Osteocyte (in vitro differentiated cells): ENCODE measurements around the gene AIG1. TPM values are rescaled to one million over a fixed set of nuclear protein-coding genes. Genes with fewer than 3 reads are reported as not detected.

Experiments used
- DNase-seq: peaks from one replicate; pipeline ENCODE4 v3.0.0; 2021; ENCODE audit warnings: mixed read lengths; ENCODE audit not compliant: unreplicated experiment; ENCODE audit errors: extremely low spot score
- H3K27ac Mint-ChIP-seq: one replicate; pipeline ENCODE4 v1.8.0; 2021; ENCODE audit warnings: mild to moderate bottlenecking, mixed read lengths; ENCODE audit not compliant: unreplicated experiment
- H3K27me3 Mint-ChIP-seq: one replicate; pipeline ENCODE4 v1.8.0; 2021; ENCODE audit warnings: mixed read lengths; ENCODE audit not compliant: unreplicated experiment
- H3K36me3 Mint-ChIP-seq: one replicate; pipeline ENCODE4 v1.8.0; 2021; ENCODE audit warnings: mixed read lengths; ENCODE audit not compliant: unreplicated experiment
- H3K4me1 Mint-ChIP-seq: one replicate; pipeline ENCODE4 v1.8.0; 2021; ENCODE audit warnings: mixed read lengths; ENCODE audit not compliant: unreplicated experiment
- H3K4me3 Mint-ChIP-seq: one replicate; pipeline ENCODE4 v1.8.0; 2021; ENCODE audit warnings: mild to moderate bottlenecking, moderate library complexity, mixed read lengths; ENCODE audit not compliant: unreplicated experiment
- H3K9me3 Mint-ChIP-seq: one replicate; pipeline ENCODE4 v1.8.0; 2021; ENCODE audit warnings: mixed read lengths; ENCODE audit not compliant: unreplicated experiment
- total RNA-seq: library from RNA; stranded (reverse); gene quantifications from 2 replicates; pipeline ENCODE4 v1.2.1, GENCODE V29; 2021
- TF ChIP-seq, protein P1 (sequence below): fragments of 200-600 bp; sonication (generic); IDR thresholded peaks from 2 replicates; pipeline ENCODE4 v1.5.0; 2021; ENCODE audit warnings: antibody characterized with exemption, mild to moderate bottlenecking, moderate library complexity

Gene AIG1
- total RNA-seq, 1 donor from 2014 or later = 40.5 TPM

DNA sequence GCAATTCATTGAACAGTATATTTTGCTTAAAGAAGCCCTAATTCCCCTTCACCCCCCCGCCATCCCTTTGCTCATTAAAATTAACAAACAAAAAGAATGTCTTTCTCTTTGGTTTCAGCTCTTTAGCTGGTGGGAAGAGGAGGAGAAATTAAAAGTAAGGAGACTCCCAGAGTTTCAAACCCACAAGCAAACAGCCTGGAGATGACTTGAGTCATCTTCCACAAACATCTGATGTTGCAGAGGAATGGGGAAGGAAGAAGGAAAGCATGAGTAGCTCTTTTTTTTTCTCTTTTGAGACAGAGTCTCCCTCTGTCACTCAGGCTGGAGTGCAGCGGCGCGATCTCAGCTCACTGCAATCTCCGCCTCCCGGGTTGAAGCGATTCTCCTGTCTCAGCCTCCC, 200.2 kb downstream of the AIG1 start:
- H3K9me3 Mint-ChIP-seq = no peaks in the 10 kb centered on the region
- H3K27ac Mint-ChIP-seq = no peak overlapping the region
- TF ChIP-seq, protein P1, sequence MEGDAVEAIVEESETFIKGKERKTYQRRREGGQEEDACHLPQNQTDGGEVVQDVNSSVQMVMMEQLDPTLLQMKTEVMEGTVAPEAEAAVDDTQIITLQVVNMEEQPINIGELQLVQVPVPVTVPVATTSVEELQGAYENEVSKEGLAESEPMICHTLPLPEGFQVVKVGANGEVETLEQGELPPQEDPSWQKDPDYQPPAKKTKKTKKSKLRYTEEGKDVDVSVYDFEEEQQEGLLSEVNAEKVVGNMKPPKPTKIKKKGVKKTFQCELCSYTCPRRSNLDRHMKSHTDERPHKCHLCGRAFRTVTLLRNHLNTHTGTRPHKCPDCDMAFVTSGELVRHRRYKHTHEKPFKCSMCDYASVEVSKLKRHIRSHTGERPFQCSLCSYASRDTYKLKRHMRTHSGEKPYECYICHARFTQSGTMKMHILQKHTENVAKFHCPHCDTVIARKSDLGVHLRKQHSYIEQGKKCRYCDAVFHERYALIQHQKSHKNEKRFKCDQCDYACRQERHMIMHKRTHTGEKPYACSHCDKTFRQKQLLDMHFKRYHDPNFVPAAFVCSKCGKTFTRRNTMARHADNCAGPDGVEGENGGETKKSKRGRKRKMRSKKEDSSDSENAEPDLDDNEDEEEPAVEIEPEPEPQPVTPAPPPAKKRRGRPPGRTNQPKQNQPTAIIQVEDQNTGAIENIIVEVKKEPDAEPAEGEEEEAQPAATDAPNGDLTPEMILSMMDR = no peak
- H3K36me3 Mint-ChIP-seq = peaks cover 3% of the 10 kb centered on the region
- H3K4me3 Mint-ChIP-seq = no peak overlapping the region
- no peak for DNase-seq
- H3K27me3 Mint-ChIP-seq = no peaks in the 10 kb centered on the region
- peaks cover 18% of the 10 kb centered on the region for H3K4me1 Mint-ChIP-seq

DNA sequence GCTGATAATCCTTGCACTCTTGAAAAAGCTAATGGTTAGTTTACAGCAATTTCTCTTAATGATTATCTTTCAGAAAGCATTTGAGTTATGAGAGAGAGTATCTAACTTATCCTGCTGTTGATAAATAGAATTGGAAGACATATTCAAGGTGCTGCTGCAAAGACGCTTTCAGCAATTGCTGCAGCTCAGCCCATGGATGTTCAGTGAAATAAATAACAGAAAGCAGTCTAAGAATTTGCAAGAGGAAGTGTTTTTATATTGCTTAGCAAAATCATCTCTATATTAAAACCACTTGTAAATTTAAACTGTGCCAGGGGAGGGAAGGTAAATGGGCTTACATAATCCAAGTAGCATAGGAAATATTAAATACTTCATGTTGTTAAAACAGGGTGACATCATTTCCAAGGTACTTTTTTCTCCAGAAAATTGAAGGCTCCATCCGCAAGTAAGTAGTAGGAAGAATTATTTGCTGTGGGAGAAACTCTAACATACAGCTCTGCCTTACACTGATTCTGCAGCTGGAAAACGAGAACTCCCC, 201.3 kb downstream of the AIG1 start:
- peaks cover 18% of the 10 kb centered on the region for H3K4me1 Mint-ChIP-seq
- no peak for DNase-seq
- no peaks in the 10 kb centered on the region for H3K27me3 Mint-ChIP-seq
- no peaks in the 10 kb centered on the region for H3K9me3 Mint-ChIP-seq
- H3K4me3 Mint-ChIP-seq = no peak overlapping the region
- H3K36me3 Mint-ChIP-seq = peaks cover 3% of the 10 kb centered on the region
- no peak overlapping the region for H3K27ac Mint-ChIP-seq
- TF ChIP-seq, protein P1 = no peak

DNA sequence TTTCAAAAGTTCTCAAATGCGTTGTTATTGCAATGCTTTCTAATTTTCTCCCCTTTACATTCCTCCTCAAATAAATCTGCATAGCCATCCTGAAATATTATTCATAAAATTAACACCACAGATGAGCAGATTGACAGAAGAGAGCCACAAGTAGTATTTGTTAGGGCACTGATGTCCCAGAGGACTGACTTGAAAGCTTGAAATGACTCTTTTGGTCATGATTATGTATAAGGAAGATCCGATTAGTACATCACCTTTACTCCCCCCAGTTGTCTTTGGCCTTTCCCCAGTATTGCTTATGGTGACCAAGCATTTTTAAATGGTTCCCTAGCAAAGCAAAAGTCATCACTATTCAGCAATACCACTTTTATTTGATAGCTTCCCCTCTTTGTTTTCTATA, 202.2 kb downstream of the AIG1 start:
- Mint-ChIP-seq H3K9me3 (no peaks in the 10 kb centered on the region), H3K27me3 (no peaks in the 10 kb centered on the region), H3K27ac (no peak overlapping the region), H3K36me3 (peaks cover 3% of the 10 kb centered on the region), H3K4me1 (peaks cover 18% of the 10 kb centered on the region), H3K4me3 (no peak overlapping the region)
- TF ChIP-seq, protein P1 = no peak
- DNase-seq = no peak

DNA sequence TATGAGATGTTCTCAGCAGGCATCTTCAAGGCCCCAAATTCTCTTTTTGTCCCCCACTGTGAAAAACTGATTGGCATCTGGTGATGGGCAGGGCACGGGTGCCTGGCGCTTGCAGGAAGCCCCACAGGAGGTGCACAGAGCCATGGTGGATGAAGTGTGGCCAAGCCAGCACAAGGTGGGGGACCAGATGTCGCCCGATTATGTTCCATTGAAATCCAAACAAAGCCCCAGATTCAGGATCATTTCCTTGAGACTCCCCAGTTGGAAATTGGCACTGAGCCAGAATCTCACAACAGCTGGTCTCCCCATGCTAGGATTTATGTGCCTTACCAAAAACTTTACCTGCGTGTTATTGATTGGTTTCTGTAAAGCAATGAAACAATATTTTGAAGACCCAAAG, 203.7 kb downstream of the AIG1 start:
- Mint-ChIP-seq H3K9me3 (no peaks in the 10 kb centered on the region), H3K27me3 (no peaks in the 10 kb centered on the region), H3K4me3 (no peak overlapping the region), H3K36me3 (peaks cover 3% of the 10 kb centered on the region), H3K27ac (no peak overlapping the region), H3K4me1 (peaks cover 18% of the 10 kb centered on the region)
- TF ChIP-seq, protein P1 = no peak
- DNase-seq = no peak

DNA sequence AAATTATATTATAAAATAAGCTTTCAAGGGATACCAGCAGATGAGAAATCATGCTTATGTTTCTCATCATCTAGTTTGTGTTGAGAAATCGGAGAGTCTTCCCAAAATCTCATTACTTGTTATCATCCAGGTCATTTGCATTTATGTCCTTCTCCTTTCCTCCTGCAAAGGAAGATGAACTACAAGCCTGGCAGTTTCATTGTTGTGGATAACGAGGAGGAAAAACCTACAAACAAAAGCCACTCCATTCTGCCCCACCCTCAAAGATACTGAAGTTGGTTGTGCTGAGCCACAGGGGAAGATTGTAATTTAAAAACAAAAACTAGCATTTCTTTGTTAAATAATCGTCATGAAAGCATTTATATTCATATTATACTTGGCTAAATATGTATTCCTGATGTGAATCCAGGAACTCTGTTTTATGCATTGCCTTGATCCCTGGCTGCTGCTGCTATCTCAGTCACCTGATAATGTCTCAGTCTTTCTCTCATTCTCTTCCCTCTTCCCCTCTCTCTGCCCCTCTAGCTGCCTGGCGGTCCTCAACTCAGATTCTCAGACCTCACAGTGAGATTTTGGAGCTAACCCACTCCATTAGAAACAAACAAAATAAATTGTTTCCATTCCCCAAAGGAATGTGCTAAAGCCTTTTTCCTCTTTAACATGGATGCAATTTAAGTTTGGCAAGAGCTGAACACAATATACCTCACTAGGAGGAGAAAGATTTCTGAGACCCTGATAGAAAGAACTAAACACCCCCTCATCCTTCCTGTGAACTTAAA, 204.5 kb downstream of the AIG1 start:
- DNase-seq = no peak
- Mint-ChIP-seq H3K9me3 (no peaks in the 10 kb centered on the region), H3K27ac (no peak overlapping the region)

More for the DNA sequence above, 204.5 kb downstream of the AIG1 start:
- no peaks in the 10 kb centered on the region for H3K36me3 Mint-ChIP-seq
- TF ChIP-seq, protein P1 = no peak
- peaks cover 18% of the 10 kb centered on the region for H3K4me1 Mint-ChIP-seq
- no peak overlapping the region for H3K4me3 Mint-ChIP-seq
- no peaks in the 10 kb centered on the region for H3K27me3 Mint-ChIP-seq
